HG02588 (cell line): ENCODE measurements around the gene YLPM1.

Source experiments
- ATAC-seq: cut with Tn5 transposase; IDR thresholded peaks from one replicate; pipeline ENCODE4 v1.9.1; 2021; ENCODE audit warnings: mild to moderate bottlenecking, moderate library complexity; ENCODE audit not compliant: unreplicated experiment

YLPM1 gene

DNA sequence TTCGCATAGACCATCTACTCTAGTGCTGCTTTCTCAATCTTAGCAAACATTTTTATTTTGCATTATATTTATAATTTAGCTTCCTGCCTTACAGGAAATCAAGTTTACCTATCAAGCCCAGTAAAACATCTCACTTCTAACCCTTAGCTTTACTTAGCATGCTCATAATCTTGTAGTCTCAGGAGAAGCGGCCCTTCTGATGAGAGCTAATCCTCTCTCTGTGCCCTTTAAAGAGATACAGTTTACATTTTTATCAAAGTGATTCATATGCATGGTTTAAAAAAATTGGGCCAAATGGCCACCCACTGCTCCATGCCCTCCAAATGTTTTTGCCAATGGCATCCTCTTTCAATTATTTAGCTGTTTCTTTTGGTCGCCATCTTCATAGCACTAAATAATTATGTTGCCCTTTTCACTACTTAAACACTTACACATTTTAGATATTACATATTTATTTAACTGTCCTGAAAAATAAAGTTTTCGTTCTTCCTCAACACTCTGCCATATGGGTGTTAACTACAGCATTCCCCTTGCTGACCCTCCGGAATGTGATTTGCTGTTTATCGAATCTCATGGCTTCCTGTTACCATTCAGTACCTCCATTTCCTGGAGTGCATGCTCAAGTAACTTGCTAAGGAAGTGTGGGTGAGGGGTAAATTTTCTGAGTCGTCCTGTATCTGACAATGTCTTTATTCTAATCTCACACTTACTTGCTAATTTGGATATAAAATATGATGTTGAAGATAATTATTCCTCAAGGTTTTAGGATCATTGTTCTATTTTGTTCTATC, 29.3 kb downstream of the YLPM1 start:
- ATAC-seq, result no peak

DNA sequence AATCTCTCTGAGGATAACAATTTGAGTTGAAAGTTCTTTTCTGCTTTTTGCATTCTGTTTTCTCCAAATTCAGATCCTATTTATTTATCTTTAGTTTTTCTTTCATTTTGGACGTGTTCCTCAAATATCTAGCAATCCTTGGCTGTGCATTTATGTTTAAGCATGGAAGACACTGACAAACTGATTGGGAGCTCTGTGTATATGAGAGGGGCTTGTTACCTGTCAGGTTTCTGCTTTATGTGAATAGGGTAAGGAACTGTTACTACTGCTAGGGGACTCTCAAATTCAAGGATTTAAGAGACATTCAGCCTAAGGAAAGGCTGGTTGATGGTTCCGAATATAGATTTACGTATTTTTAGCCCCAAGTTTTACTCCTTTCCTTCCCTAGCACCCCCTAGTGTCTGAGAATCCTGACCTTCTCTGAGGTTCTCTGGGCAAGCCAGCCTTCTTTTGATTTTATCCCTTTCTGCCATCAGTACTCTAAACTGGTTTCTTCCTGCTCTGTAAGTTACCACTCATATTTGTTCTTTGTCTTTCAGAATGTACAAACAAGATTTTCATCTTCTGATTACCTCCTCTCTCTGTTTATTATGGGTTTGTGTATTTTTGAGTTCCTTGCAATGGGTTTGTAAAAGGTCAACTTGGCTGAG, 30.5 kb downstream of the YLPM1 start:
- no peak for ATAC-seq

DNA sequence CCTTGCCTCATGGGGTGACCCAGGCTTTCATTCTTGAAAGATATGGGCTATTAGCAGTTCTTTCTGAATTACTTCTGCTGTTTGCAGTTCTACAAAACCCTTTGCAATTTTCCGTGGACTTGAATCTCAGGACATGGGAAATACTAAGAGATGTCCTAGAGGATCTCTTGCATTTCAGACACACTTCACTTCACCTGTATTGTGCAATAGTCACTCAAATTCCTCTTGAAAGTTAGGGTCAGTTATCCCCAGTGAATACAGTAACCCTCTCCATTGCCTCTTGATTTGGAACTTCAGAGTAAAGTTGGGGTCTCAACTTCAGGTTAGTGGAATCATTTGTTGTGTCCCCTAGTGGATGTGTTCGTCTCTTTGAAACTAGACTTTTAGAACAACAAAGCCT, 31.8 kb downstream of the YLPM1 start:
- ATAC-seq, result no peak

DNA sequence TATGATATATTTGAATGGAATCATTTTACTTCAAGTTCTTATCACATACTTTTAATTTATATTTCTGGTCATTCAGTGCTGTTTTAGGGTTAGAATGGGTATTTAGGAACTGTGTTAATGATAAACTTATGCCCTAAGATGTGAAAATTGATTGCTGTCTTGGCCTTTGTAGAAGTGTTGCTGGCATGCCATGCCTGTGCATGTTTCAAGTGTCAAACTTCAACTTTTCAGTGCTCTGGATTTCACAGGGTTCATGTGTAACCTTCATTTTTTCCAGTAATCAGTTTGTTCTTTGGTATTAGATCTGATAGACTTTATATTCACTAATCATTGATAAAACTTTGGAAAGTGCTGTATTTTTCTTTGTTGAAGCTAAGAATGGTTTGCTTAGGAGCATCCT, 36.6 kb downstream of the YLPM1 start:
- no peak for ATAC-seq

DNA sequence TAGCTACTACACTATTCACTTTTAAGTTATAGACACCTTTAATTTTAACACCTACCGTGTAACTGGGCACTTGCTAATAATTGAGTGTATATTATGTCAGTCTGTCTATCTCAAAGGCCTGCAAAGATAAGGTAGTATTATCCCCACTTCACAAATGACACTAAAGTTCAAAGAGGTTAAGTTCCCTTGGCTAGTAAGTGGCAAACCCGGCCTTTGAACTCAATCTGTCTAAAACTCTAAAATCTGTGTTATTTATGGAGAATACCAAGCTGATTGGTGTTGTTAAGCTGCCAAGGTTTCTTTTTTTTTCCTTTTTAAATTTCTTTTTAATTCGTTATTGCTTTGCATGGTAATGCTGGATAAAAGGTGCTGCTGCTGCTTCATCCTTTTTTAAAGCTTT, 37.7 kb downstream of the YLPM1 start:
- ATAC-seq, result no peak

DNA sequence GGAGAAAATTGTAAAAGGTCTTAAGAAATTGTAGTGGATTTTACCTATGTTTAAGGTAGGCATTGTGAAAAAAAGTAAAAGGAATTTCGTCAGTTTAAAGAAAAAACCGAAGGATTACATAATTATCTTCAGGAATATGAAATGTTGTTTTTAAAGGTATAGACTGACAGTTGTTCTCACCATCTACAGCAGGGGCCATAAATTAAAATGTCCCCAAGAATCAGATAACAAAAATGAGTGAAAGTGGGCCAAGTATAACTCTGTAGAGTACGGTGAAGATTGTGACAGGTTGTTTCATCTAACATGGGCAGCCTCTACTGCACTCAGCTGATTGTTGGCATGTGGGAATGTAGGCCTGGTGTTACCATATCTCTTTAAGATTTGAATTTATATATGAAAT, 38.3 kb downstream of the YLPM1 start:
- no peak for ATAC-seq

DNA sequence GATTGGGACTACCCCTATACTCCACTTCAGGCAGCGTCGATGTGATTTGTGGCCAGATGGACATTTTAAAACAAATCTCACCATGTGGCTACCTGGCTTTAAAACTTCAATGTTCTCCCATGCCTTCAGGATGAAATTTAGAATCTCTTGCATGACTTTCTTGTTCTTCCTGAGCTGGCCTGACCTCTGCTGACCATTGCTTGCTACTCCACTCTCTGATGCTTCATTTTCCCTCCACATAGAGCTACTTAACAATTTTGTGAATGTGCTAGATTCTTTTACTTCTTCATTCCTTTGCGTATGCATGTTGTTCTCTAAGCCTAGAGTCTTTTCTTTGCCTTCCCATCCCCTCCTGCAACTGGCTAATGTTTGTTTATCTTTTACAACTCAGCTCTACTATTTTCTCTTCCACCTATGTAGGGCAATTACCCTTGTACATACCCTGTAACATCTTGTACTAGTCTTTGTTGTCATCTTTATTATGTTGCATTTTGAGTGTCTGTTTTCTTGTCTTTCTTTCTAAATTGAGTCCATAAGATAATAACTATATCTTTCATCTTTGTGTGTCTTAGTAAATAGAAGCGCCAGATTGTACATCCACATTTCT, 41.2 kb downstream of the YLPM1 start:
- ATAC-seq, result no peak

DNA sequence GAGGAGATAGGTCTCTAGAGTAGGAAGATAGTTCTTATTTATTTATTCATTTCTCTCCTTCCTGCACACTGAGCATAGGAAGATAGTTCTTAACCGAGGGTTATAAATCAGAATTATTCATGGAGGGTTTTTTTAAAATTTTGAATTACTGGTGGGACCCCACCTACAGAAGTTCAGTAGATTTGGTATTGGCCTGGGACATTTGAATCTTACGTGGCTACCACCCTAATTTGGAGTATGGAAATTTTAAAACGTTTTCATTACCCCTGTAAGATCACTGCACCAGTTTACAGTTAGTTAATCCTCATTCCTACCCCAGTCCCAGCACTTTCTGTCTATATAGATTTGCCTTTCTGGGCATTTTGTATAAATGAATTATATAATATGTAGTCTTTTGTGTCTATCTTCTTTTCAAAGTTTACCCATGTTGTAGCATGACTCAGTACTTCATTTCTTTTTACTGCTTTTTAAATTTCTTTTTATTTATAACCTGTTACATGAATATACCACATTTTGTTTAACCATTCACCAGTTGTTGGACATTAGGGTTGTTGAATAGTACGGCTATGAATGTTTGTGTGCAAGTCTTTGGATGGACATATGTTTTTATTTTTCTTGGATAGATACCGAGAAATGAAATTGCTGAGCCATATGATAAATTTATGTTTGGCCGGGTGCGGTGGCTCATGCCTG, 44.9 kb downstream of the YLPM1 start:
- ATAC-seq, result no peak

DNA sequence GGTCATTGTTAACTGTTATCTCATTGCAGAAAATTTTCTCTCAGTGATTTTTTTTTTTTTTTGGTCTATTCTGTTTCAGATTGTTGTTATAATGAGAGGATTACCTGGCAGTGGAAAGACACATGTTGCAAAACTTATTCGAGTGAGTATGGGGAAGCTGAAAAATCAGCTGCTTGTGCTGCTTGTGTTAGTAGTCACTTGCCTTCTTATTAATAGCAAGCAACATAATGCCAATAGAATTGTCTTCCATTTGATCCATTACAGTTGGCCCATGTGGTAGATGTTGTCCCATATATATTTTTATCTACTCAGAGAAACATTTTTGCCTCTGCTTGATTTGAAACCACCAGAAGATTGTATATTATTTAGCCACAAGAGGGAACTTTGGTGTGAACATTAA, 53.0 kb downstream of the YLPM1 start:
- no peak for ATAC-seq

DNA sequence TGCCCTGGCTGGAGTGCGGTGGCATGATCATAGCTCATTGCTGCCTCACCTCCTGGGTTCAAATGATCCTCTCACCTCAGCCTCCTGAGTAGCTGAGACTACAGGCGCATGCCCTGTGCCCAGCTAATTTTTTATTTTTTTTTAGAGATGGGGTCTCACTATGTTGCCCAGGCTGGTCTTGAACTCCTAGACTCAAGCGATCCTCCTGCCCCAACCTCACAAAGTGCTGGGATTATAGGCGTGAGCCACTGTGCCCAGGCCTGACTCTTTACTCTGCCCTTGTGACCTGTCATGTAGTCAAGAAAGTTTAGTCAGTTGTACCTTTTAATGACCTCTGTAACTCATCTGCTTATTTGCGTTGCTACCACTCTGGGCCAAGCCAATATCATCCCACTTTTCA, 57.2 kb downstream of the YLPM1 start:
- no peak for ATAC-seq

DNA sequence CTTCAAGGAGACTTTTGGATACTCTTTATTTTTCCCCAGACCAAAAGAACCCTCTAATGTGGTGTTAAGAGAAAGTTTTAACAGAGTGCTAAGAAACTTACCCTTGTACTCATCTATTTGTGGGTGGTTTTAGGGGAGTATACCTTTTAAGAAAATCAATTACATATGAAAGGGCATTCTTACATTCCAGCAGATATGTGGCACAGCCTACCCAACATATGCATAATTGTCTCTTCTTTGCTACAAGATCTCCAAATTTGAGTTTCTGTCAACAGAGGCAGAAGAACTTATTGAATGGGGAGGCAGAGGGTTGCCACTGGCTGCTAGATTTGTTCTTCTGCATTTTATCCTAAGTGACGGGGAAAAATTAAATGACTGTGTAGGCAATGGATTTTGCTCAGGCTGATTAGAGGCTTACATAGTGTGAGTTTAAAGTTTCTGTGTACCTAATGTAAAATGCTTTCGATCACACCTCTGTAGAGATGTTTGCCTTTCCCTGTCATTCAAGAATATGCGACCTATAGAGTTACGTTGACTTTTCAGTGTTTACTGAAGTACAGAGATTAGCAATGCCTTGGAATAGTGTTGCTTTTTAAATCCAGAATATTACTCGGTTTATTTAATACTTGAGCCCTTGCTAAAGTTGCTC, 58.3 kb downstream of the YLPM1 start:
- ATAC-seq, result no peak

DNA sequence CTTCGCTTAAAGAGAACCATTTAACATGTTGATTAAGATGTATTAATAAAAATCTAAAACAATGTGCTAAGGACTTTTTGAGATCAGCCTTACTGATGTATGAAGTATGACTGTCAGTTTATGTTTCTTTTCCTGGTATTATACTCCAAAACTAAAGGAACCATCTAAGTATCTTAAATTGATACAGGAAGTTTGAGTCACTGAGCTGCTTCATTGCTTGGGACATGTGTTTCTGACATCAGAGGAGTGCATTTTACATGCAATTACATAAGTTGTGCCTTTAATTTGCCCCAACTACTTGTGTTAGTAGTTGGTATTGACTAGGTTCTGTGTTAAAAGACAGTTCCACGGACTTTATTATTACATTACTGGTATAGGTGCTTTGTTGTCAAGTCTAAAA, 61.9 kb downstream of the YLPM1 start:
- no peak for ATAC-seq

DNA sequence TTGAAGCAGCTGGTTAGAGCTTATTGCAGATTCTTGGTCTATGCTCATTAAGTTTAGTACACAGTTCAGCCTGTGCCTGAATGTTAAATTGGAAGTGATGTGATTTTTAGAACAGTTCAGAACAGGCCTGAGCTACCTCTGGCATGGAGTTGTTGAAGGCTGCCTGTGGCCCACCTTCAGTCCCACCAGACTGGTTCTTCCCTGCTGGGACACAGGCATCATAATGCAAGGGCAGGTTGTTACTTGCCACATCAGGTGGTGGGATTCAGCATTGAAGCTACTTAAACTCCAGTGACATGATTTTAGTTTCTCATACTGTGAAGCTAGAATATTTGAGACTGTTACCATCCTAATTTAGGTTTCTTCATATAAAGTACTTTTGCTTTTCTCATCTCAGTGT, 63.5 kb downstream of the YLPM1 start:
- no peak for ATAC-seq

DNA sequence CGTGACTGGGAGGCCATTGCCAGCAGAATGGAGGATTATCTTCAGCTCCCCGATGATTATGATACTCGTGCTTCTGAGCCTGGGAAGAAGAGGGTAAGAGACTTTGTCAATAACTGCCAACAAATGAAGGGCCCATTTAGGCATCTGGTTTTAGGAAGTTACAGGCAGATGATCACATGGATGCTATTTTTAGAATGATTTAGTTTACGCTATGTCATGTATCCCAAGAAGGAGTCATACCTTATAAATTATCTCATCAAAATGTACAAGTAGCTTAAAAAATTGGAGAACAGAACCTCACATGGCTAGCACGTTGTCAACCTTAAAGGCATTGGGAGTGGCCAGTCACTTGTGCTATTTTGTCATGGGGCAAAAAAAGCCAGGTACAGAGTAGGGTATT, 66.1 kb downstream of the YLPM1 start:
- no peak for ATAC-seq

DNA sequence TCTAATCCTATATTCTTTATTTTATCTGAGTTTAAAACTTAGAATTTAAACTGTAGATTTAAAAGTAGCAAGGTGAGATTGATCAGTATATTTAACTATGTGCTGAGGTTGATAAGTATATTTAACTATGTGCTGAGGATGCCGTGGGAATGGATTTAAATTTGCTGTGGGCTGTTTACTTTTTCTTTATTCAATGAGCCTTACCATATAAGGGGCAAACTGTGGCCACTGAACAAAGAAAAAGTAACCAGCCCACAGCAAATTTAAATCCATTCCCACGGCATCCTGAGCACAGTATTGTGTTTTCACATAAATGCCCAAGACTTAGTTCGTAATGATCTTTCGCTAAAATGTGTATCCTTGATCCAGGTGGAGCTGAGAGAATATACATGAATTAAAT, 69.7 kb downstream of the YLPM1 start:
- ATAC-seq, result no peak

DNA sequence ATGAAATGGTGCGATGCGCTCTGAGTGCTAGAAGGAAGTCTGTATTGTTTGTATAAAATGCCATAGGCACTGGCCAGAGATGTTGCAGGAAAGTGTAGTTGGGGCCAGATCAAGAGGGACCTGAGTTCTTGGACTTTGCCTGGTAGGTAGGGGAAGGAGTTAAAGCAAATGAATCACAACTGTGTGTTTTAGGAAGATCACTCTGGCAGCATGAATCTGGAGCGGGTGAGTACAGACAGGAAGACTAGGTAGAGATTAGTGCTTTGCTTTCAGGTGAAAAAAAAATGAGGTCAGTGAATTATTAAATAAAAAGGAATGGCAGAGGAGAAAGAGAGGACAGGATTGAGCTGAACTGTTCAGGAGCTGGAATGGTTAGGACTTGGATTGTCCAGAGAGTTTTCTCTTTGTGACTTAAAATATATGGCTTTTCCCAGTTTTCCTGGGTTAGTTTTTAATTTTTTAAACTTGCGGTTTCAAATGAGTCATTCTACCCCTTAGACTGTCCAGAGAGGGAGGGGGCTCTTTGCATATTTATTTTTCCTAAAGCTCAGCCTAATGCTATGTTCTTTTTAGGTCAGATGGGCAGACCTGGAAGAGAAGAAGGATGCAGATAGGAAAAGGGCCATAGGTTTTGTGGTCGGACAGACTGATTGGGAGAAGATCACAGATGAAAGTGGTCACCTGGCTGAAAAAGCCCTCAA, 71.7 kb downstream of the YLPM1 start:
- no peak for ATAC-seq

DNA sequence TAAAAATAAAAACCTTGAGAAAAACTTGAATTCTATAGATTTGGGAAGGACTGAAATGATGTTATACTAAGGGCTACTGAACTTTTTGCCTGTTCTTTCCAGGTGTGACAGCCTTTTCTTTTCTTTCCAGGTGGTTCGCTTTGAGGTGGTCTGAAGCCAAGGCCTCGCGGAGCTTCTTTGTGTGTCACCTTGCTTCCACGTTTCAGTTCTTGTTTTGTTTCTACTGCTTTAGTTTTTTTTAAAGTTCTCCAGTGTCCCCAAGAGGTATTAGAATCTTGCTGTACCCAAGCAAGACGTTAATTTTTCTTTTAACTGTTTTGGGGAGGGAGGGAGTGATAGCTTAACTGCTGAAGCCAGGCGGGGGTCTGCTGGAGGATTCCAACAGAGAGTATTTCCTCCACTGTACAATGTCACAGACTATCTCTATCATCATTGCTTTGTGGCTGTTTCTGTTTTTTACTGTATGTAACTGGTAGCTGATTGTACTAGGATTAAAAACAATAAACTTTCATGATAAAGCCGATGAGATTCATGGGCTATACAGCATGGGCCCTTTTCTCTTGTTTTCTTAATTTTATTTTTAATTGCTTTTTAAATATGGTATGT, 72.6 kb downstream of the YLPM1 start:
- no peak for ATAC-seq

DNA sequence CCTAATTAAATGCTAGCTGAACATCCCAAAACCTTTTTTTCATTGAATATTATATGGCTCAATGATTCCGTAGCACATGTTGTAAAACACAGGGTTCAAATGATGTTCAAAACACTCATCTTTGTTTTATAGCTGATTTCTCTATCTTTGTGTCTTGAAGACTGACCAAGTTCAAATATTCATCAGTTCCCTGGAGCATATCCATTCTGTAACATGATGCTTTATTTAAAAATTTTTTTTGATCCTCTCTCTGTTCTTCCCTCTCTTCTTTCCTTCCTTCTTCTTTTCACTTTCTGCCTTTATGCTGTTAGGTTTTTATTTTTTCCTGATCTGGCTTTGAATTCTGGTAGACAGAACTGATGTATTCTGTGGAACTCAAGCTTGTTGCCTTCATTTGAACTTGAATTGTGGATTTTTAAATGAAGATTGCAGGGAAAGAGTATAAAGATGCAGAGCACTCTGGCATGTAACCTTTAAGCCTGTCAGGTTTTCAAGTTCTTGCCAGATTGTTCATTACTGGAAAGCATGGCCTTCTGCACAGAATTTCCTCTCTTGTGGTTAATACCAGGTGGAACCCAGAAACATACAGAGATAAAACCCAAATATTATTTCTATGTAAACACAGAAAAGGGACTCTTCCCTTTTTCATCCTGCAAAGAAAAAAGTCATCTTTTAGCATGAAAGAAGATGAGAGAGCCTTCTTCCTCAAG, 73.3 kb downstream of the YLPM1 start:
- no peak for ATAC-seq

DNA sequence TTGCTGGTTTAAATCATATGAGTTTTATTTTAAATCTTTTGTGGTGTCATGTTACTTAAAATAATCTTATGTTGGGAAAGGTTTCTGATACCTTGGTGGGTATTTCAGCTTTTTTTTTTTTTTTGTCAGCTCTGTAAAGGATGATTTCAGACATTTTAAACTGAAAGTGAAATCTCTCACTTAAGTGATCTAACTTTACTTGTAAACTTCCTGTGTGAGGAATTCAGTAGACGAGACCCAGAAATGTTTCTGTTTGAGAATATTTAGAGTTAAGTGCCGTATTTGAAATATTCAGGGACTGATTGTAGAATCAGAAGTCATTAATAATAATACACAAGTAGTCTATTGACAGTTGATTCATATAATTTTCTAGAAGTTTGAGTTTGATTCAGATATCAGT, 75.0 kb downstream of the YLPM1 start:
- no peak for ATAC-seq

DNA sequence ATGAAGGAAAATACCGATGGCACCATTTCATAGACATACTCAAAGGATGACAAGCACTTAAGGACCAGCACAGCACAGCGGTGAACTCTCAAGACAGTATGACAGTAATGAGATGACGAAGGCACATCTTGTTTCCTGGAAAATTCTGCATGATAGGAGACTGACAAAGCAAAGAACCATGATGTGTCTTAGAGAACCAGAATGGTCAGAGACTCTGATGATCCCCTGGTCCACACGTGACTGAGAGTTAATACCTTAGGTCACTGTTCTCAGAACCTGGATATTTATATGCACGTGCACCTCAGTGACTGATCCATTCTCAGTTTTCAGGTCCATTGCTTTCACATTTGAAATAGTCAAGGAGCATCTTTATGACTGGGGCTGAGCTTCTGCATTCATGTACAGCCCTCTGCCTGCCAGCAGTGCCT, 77.5 kb downstream of the YLPM1 start:
- ATAC-seq, result no peak
